Stimulated activated CD8-positive, alpha-beta memory T cell treated with anti-CD3 and anti-CD28 coated beads, Interleukin-7, amount 100 ng/mL, for 1 hour (primary cell): ENCODE results near the gene ZNF844.
"Not testable (repeated sequence)": the region's sequence is repeated elsewhere in the genome, so short reads cannot be mapped to it uniquely, and the experiment has no call there.

Experiments used
- DNase-seq, 2 donors: peaks; one replicate each; pipeline ENCODE4 v3.0.0-alpha.2; 2020; ENCODE audit warnings: low read depth in 2 of 2

The ZNF844 gene

GRCh38 chr19:12064590-12065538, at the start of gene ZNF844:
Gene ZNF844, plus strand, starts transcription at chr19:12064731. Its CDS starts 143 bp downstream, at chr19:12064874.
- DNase-seq, result peak; percentile 37 to 46

GRCh38 chr19:12015015-12015752, 49.3 kb upstream of the ZNF844 start:
- no peak for DNase-seq

DNA sequence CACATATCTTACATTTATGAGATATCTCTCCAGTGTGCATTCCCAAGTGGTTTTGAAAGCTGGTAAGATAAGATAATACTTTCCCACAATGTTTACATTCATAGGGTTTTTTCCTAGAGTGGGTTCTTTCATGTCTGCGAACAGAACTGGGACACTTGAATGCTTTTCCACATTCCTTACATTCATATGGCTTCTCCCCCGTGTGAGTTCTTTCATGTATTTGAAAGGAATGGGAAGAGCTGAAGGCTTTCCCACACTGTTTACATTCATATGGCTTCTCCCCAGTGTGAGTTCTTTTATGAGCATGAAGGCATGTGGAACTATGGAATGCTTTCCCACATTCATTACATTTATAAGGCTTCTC, 48.8 kb upstream of the ZNF844 start:
- no peak for DNase-seq

DNA sequence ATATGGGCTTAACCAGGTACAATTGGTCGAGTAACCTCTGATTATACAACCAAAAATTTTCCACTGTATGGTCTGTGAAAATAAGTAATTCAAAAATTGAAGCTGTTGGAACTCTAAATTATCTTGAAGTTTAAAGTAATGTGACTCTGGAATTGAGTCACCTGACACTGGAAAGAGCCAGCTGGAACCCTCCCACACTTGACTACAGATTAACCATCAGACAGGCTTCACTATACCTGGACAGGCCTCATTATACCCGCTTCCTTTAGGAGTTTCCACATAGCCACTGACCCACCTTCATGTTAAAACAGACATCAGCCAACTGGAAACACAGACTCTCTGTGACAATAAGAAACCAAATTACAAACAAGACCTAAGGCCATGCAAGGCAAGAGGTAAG, 30.3 kb upstream of the ZNF844 start:
- no peak for DNase-seq

- DNase-seq, result no peak
Observed at GRCh38 chr19:12034620-12035019, 29.9 kb upstream of the ZNF844 start.

DNA sequence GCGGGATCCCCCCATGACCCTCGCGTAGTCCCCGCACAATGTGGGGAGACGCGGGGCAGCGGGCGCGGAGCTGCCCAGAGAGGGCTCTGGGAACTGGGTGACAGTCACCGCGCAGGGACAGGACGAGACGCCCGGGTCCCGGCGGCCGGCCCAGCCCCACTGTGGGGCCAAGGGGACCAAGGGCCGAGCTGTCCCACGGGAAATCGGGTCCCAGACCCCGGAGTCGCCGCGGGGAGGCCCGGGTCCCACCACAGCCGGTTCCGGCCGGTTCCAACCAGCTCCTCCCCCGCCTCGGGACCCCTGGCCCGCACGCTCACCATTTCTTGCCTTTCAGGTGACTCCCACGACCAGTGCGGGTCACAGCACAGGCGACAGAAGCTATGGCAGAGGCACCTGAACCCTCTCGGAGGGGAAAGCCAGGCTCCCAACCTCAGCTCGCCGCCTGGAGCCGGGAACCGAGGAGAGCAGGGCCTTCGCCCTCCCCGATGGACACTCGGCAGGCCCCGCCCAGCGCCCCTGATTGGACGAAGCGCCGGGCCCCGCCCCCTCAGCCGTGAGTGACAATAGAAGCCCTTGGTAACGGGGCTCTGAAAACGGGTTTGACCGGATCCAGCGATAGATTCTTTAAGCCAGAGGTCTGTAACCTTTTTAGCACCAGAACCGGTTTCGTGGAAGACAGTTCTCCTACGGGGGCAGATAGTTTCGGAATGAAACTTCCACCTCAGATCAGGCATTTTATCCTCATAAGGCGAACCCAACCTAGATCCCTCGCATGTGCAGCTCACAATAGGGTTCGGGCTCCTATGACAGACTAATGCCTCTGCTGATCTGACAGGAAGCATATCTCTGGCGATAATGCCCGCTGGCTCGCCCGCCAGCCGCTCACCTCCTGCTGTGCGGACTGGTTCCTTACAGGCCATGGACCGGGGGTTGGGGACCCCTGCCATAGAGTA, 29.0 kb upstream of the ZNF844 start, which contains the start of gene ZNF433:
TSS of gene ZNF433 (minus strand) at position 460 of the 953 bp plus-strand sequence. CDS start at position 320, 140 bp downstream.
- peak; percentile 25 to 44 for DNase-seq

DNA sequence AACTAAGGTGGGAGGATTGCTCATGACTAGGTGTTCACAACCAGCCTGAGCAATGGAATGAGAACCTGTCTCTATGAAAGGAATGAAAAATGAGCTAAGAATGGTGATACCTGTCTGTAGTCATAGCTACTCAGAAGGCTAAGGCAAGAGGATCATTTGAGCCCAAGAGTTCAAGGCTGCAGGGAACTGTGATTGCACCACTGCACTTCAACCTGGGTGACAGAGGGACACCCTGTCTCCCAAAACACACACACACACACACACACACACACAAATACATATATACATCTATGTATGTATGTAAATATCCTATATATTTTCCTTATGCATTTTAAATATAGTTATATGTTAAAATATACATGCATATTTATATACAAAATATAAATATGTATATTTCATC, 21.6 kb upstream of the ZNF844 start:
- no peak for DNase-seq

DNA sequence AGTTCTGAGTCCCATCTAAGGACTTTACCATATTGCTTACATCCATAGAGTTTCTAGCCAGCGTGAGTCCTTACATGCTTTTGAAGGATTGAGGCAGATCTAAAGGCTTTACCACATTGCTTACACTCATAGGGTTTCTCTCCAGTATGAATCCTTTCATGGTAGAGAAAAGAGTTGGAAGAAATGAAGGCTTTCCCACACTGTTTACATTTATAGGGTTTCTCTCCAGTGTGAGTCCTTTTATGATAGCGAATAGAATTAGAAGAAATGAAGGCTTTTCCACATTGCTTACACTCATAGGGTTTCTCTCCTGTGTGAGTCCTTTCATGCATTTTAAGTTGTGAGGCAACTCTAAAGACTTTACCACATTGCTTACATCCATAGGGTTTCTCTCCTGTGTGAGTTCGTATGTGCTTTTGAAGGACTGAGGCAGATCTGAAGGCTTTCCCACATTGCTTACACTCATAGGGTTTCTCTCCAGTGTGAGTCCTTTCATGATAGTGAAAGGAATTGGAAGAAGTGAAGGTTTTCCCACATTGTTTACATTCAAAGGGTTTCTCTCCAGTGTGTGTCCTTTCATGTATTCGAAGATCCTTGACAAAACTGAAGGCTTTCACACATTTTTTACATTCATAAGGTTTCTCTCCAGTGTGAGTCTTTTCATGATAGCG, 20.6 kb upstream of the ZNF844 start:
- no peak for DNase-seq

DNA sequence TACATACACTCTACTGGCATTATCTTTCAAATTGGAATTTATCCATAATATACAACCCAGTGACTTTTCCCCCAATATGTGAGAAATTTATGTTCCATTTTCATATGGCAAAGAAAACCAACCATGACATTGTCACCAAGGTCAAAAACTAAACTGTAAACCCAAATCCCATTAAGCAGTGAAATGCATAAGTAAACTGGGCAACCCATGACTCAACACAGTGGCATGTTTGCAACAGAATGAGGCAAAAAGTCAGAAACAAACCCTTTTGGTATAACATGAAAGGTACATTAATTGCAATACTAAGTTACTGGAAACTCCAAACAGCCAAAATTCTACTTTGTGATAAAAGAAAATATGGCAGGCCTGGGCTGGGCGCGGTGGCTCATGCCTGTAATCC, 16.7 kb upstream of the ZNF844 start:
- no peak for DNase-seq

- no peak for DNase-seq
Observed at GRCh38 chr19:12052091-12052496, 12.4 kb upstream of the ZNF844 start.

GRCh38 chr19:12052497-12053169, 11.9 kb upstream of the ZNF844 start, which contains the start of gene ZNF878:
Gene ZNF878, minus strand, starts transcription at chr19:12052961. Its CDS starts 160 bp downstream, at chr19:12052801.
- DNase-seq, result no peak

GRCh38 chr19:12055784-12056183, 8.7 kb upstream of the ZNF844 start:
- DNase-seq, result no peak

DNA sequence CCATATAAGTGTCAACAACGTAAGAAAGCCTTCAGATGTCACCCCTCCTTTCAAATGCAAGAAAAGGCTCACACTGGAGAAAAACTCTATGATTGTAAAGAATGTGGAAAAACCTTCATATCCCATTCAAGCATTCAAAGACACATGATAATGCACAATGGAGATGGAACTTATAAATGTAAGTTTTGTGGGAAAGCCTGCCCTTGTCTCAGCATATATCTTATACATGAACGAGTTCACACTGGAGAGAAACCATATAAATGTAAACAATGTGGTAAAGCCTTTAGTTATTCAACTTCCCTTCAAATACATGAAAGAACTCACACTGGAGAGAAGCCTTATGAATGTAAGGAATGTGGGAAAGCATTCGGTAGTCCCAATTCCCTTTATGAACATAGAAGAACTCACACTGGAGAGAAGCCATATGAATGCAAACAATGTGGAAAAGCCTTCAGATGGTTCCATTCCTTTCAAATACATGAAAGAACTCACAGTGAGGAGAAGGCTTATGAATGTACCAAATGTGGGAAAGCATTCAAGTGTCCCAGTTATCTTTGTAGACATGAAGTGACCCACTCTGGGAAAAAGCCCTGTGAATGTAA, 11.1 kb downstream of the ZNF844 start:
- DNase-seq, result no peak

DNA sequence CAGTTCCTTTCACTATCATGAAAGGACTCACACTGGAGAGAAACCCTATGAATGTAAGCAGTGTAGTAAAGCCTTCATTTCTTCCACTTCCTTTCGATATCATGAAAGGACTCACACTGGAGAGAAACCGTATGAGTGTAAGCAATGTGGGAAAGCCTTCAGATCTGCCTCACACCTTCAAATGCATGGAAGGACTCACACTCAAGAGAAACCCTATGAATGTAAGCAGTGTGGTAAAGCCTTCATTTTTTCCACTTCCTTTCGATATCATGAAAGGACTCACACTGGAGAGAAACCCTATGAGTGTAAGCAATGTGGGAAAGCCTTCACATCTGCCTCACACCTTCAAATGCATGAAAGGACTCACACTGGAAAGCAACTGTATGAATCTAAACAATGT, 11.8 kb downstream of the ZNF844 start:
- not testable (repeated sequence) for DNase-seq

- no peak for DNase-seq
Observed at GRCh38 chr19:12077375-12077774, 12.8 kb downstream of the ZNF844 start.

- not testable (repeated sequence) for DNase-seq
Observed at GRCh38 chr19:12083336-12083735, 18.8 kb downstream of the ZNF844 start.

DNA sequence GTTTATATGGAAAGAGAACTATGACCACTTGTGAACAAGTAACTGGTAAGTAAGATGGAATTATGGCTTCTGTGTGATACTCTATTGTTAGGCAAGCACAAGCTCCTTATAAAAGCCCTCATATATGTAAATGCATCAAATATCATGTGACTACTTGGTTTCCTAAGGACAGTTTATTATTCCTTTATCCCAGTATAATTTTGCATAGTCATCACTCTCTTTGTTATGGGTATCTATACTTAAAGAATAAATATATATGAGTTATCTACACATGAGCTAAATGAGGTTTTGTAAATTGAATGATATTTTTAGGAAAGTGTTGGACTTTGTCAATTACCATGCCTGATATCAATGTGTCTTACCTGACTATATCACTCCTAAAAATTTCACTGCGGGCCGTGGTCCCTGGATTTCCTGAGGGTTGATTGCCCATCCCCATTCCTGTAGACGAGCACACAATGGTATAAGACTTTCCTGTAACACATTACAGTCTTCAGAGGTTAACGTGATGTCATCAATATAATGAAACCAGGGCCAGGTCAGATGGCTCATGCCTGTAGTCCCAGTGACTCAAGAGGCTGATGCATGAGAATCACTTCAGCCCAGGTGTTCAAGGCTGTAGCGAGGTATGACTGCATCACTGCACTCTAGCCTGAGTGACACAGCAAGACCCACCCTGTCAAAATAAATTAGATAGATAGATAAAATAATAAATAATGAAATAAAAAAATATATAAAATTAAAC, 20.7 kb downstream of the ZNF844 start:
- DNase-seq, result no peak

DNA sequence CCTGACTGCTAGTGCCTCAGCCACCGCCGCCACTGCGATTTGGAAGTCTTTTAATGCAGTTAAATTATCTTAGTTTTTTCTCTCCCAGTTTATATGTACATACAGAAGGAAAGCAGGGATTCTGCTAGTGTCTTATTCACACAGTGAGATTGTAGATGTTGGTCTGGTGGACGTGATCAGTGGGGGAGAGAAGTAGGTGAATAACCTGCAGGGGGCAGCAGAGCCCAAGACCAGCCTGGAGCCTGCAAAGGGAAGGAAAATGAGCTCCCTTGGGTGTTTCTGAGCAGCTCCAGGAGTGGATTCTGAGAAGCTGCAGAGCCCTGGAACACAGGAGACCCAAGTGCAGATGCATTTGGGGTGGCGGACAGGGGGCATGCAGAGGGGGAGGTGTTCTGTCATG, 26.3 kb downstream of the ZNF844 start:
- DNase-seq, result peak; percentile 6 to 19
